ENCODE measurements around the gene CILP2.

Gene CILP2

DNA sequence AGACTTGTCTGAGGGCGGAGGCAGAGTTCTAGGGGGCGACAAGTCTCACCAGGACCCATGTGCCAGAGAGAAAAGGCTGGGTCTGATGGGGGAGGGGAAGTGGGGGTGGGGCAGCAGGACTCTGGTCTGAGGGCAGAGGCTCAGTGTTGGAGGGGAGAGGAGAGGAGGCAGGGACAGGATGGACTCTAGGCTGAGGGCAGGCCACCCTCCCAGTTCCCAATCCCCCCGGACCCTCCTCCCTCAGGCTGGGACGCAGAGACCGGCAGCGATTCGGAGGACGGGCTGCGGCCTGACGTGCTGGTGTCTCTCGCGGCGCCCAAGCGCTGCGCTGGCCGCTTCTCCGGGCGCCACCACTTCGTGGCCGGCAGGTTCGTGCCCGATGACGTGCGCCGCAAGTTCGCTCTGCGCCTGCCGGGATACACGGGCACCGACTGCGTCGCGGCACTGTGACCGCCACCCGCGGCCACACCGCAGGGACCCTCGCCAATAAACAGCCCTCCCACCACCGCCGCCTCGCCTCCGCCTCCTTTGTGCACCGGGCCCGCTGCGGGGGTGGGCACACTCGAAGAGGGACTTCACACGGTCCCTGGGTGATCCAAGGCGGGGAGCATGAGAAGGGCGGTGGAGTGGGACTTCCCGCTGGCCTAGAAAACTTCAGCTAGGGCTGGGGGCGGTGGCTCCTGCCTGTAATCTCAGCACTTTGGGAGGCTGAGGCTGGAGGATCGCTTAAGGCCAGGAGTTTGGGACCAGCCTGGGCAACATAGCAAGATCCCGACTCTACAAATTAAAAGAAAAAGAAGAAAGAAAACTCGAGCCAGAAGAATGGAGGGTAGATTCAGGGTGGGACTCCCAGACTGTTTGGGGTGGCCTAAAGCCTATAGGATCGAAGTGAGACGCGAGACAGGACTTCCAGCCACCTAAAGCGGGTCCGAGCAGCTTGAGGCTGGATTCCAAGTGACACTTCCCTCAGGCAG is 703 bp upstream of the CILP2 start:
- no peak for TF ChIP-seq ZFX (IDR thresholded peaks at IDR 0.05; ENCODE audit: borderline replicate concordance)
- TF ChIP-seq, protein P1, sequence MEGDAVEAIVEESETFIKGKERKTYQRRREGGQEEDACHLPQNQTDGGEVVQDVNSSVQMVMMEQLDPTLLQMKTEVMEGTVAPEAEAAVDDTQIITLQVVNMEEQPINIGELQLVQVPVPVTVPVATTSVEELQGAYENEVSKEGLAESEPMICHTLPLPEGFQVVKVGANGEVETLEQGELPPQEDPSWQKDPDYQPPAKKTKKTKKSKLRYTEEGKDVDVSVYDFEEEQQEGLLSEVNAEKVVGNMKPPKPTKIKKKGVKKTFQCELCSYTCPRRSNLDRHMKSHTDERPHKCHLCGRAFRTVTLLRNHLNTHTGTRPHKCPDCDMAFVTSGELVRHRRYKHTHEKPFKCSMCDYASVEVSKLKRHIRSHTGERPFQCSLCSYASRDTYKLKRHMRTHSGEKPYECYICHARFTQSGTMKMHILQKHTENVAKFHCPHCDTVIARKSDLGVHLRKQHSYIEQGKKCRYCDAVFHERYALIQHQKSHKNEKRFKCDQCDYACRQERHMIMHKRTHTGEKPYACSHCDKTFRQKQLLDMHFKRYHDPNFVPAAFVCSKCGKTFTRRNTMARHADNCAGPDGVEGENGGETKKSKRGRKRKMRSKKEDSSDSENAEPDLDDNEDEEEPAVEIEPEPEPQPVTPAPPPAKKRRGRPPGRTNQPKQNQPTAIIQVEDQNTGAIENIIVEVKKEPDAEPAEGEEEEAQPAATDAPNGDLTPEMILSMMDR (IDR thresholded peaks at IDR 0.05): no peak
- peak overlapping the region; percentile 47 for H3K27ac ChIP-seq

DNA sequence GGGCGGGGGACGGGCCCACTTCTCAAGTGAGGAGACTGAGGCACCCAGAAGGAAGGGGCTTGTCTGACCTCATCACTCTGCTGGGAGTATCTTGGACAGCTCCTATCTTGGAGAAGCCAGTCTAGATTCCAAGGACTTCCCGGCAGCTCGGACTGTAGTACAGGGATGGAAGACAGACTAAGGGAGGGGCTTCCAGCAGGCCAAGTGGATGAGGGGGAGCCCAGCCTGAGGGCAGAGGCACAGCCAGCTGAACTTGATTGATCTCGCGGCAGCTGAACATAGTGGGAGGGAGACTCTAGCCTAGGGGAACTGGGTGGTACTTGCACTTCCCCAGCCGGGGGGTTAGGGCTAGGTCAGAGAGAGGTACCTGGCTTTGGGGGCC is 711 bp downstream of the CILP2 start:
- H3K27ac ChIP-seq: peak overlapping the region; percentile 47
- TF ChIP-seq, protein P1 (IDR thresholded peaks at IDR 0.05): no peak
- TF ChIP-seq ZFX (IDR thresholded peaks at IDR 0.05; ENCODE audit: borderline replicate concordance): no peak

DNA sequence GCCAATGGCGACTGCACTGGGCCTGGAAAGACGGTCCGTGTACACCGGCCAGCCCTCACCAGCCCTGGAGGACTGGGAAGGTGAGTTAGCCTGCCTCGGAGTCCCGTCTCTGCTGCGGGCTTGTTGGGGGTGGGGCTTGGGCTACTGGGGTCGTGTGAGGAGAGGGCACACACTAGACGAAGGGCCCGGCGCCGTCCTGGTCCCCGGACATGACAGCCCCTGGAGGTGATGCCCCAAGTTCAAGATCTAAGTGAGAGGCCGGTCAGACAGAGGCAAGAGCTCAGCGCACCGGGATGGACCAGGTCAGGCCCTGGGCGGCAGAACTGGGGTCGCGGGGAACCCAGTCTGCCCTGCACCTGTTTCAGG is 1.6 kb downstream of the CILP2 start:
- no peak for TF ChIP-seq ZFX (IDR thresholded peaks at IDR 0.05; ENCODE audit: borderline replicate concordance)
- TF ChIP-seq, protein P1 (IDR thresholded peaks at IDR 0.05): no peak
- no peak overlapping the region for H3K27ac ChIP-seq

DNA sequence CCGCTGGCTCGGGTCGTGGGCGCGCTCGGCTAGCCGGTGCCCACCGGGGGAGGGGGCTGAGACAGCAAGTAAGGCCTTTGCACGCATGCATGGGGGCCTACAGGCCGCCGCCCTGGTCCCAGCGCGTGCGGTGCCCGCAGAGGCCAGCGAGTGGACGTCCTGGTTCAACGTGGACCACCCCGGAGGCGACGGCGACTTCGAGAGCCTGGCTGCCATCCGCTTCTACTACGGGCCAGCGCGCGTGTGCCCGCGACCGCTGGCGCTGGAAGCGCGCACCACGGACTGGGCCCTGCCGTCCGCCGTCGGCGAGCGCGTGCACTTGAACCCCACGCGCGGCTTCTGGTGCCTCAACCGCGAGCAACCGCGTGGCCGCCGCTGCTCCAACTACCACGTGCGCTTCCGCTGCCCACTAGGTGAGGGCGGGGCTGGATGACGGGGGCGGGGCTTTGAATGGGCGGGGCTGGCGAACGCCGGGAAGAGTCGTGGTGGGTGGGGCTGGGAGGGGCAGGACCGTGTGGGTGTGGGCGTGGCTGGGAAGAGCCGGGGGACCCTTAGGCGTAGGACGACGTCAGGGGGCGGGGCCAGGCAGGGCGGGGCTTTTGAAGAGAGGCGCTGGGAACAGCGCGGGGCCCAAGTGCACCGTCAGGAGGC is 2.1 kb downstream of the CILP2 start:
- H3K27ac ChIP-seq: peak overlapping the region; percentile 32
- no peak for TF ChIP-seq ZFX (IDR thresholded peaks at IDR 0.05; ENCODE audit: borderline replicate concordance)
- TF ChIP-seq, protein P1 (IDR thresholded peaks at IDR 0.05): no peak

DNA sequence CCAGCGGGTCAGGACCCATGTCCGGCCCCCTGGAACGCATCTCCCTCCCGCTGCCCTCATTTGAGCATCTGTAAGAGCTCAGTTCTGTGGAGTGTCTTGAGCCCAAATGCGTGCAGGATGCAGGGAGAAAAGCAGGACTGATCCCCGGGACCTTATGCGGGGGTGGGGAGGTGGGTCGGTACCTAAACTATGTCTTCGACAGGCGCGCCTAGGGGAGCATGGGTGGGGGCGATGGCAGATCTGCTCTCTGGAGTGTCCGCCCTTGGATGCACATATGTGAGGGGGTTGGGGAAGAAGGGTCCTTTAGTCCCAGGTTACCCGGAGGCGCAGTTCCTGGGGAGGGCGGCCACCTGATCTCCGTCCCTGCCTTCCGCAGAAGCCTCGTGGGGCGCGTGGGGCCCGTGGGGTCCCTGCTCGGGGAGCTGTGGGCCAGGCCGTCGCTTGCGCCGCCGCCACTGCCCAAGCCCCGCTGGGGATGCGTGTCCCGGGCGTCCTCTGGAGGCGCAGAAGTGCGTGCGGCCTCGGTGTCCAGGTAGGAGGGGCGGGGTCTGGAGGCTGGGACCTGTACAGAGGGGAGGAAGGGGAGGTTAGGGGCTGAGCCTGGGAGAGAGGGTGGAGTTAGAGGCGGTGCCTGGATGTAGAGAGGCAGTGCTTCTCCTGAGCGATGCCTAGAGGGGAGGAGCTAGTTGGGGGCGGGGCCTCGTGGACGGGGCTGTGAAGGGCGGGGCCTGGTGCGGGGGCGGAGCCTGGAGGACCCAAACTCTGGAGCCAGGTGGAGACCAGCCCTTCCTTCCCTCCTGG is 2.9 kb downstream of the CILP2 start:
- no peak for TF ChIP-seq ZFX (IDR thresholded peaks at IDR 0.05; ENCODE audit: borderline replicate concordance)
- TF ChIP-seq, protein P1 (IDR thresholded peaks at IDR 0.05): peak; percentile 67
- H3K27ac ChIP-seq: peak overlapping the region; percentile 32

DNA sequence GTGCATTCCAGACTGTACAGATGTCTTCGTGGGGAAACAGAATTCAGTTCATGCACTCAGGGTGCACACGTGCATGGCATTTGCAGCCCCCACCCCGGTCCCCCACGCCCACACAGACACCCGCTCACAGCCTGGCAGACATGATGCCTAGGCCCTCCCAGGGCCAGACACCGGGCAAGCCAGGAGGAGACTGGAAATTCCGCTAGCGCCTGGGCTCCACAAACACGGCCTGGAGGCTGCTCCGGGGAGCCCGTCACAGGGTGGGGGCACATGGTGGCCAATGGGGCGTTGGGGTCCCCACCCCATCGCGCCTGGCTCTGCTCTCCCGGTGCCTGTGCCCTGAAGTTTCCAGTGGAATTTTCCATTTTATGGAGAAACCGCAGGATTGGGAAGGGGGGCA is 3.6 kb downstream of the CILP2 start:
- no peak overlapping the region for H3K27ac ChIP-seq
- TF ChIP-seq, protein P1 (IDR thresholded peaks at IDR 0.05): no peak
- TF ChIP-seq ZFX (IDR thresholded peaks at IDR 0.05; ENCODE audit: borderline replicate concordance): no peak

Measured in 22Rv1 (cell line).